Measurements from ENCODE around the gene USP31.

DNA sequence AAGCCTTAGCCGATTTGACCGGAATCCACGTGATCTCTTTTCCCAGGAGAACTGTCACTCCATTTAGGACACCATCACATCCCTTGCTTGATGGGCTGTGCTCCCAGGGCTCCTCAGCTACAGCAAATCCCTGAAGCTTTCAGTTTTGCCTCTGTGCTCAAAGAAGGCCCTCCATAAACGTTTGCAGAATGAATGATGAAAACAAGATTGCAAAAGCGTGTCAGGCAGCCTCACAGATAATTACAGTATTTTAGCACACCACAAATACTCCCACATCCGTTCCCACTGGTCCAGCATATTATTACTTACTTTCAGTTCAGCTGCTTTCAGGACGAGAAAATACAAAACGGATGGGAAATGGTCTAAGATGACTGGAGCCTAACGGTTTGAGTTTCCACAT is 84.6 kb downstream of the USP31 start:
- no peak for TF ChIP-seq TFCP2L1 (CRISPR knock-in tag; IDR thresholded peaks at IDR 0.05)
- TF ChIP-seq, protein P1, sequence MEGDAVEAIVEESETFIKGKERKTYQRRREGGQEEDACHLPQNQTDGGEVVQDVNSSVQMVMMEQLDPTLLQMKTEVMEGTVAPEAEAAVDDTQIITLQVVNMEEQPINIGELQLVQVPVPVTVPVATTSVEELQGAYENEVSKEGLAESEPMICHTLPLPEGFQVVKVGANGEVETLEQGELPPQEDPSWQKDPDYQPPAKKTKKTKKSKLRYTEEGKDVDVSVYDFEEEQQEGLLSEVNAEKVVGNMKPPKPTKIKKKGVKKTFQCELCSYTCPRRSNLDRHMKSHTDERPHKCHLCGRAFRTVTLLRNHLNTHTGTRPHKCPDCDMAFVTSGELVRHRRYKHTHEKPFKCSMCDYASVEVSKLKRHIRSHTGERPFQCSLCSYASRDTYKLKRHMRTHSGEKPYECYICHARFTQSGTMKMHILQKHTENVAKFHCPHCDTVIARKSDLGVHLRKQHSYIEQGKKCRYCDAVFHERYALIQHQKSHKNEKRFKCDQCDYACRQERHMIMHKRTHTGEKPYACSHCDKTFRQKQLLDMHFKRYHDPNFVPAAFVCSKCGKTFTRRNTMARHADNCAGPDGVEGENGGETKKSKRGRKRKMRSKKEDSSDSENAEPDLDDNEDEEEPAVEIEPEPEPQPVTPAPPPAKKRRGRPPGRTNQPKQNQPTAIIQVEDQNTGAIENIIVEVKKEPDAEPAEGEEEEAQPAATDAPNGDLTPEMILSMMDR (IDR thresholded peaks at IDR 0.05), result no peak
- no peak for TF ChIP-seq RFX5 (IDR thresholded peaks at IDR 0.05)
- no peak for TF ChIP-seq MAFK (IDR thresholded peaks at IDR 0.05; ENCODE audit: partially characterized antibody)

Data from A549 (cell line).